PFSK-1 (cell line): ENCODE measurements around the gene CACNA1H.

ENCODE experiments used
- FOXP2 ChIP-seq: optimal IDR thresholded peaks from 2 replicates; pipeline ENCODE3; 2011; ENCODE audit warnings: borderline replicate concordance, control low read depth, inconsistent platforms; ENCODE audit not compliant: insufficient read depth; ENCODE audit errors: extremely low read length, extremely low read depth
- POLR2AphosphoS5 ChIP-seq: IDR thresholded peaks from 2 replicates; pipeline ENCODE4 v1.6.1; 2012; ENCODE audit warnings: low read depth, mild to moderate bottlenecking, control low read depth, low read length, moderate library complexity
- TAF1 ChIP-seq: IDR thresholded peaks from 2 replicates; pipeline ENCODE4 v1.6.1; 2012; ENCODE audit warnings: low read length, control low read depth, borderline replicate concordance; ENCODE audit not compliant: insufficient read depth
- TF ChIP-seq, protein P1 (sequence below), 2 experiments: IDR thresholded peaks; 2 replicates each; pipeline versions ENCODE4 v1.6.1 to v1.8.0; 2011 to 2012; ENCODE audit warnings: low read depth in 2 of 2, low read length in 2 of 2, control low read depth in 1 of 2, inconsistent platforms in 1 of 2, mild to moderate bottlenecking in 1 of 2, moderate library complexity in 1 of 2; ENCODE audit not compliant: insufficient read depth in 1 of 2

GRCh38 chr16:1149101-1149636 lies 3.7 kb upstream of the CACNA1H start:
- no peak for TF ChIP-seq TAF1
- no peak for TF ChIP-seq POLR2AphosphoS5
- TF ChIP-seq, protein P1, sequence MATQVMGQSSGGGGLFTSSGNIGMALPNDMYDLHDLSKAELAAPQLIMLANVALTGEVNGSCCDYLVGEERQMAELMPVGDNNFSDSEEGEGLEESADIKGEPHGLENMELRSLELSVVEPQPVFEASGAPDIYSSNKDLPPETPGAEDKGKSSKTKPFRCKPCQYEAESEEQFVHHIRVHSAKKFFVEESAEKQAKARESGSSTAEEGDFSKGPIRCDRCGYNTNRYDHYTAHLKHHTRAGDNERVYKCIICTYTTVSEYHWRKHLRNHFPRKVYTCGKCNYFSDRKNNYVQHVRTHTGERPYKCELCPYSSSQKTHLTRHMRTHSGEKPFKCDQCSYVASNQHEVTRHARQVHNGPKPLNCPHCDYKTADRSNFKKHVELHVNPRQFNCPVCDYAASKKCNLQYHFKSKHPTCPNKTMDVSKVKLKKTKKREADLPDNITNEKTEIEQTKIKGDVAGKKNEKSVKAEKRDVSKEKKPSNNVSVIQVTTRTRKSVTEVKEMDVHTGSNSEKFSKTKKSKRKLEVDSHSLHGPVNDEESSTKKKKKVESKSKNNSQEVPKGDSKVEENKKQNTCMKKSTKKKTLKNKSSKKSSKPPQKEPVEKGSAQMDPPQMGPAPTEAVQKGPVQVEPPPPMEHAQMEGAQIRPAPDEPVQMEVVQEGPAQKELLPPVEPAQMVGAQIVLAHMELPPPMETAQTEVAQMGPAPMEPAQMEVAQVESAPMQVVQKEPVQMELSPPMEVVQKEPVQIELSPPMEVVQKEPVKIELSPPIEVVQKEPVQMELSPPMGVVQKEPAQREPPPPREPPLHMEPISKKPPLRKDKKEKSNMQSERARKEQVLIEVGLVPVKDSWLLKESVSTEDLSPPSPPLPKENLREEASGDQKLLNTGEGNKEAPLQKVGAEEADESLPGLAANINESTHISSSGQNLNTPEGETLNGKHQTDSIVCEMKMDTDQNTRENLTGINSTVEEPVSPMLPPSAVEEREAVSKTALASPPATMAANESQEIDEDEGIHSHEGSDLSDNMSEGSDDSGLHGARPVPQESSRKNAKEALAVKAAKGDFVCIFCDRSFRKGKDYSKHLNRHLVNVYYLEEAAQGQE (IDR thresholded peaks at IDR 0.05; ENCODE audit: insufficient read depth in 1 of 2, low read depth in 2 of 2, low read length in 2 of 2): no peak
- no peak for TF ChIP-seq FOXP2
